GM23248 (cell line): ENCODE measurements around the gene DSC1. TPM values are rescaled to one million over a fixed set of nuclear protein-coding genes. Genes with fewer than 3 reads are reported as not detected.

ENCODE experiments used
- DNase-seq: peaks from one replicate; pipeline ENCODE4 v3.0.0-alpha.2; 2015
- H2AFZ ChIP-seq: fragments of 200-600 bp; sonication (generic); 2 replicates; pipeline ENCODE4 v1.6.1; 2016; ENCODE audit warnings: antibody characterized with exemption
- H3F3A ChIP-seq: fragments of 200-600 bp; sonication (generic); 2 replicates; pipeline ENCODE4 v1.6.1; 2016; ENCODE audit warnings: mild to moderate bottlenecking, antibody characterized with exemption, mixed run types; ENCODE audit not compliant: insufficient read depth
- H3K27ac ChIP-seq: fragments of 200-600 bp; sonication (generic); 2 replicates; pipeline ENCODE4 v1.5.1; 2016; ENCODE audit warnings: mild to moderate bottlenecking
- H3K27me3 ChIP-seq: fragments of 200-600 bp; sonication (generic); replicated peaks from 2 replicates; pipeline ENCODE4 v1.6.1; 2016; ENCODE audit warnings: mild to moderate bottlenecking; ENCODE audit not compliant: insufficient read depth
- H3K36me3 ChIP-seq: fragments of 200-600 bp; sonication (generic); 2 replicates; pipeline ENCODE4 v1.6.1; 2016; ENCODE audit warnings: low read depth, mild to moderate bottlenecking
- H3K4me1 ChIP-seq: fragments of 200-600 bp; sonication (generic); 2 replicates; pipeline ENCODE4 v1.6.1; 2016; ENCODE audit warnings: mild to moderate bottlenecking; ENCODE audit not compliant: insufficient read depth
- H3K4me2 ChIP-seq: fragments of 200-600 bp; sonication (generic); one replicate; pipeline ENCODE4 v1.6.1; 2016; ENCODE audit warnings: mild to moderate bottlenecking; ENCODE audit not compliant: unreplicated experiment
- H3K4me3 ChIP-seq: fragments of 200-600 bp; sonication (generic); 2 replicates; pipeline ENCODE4 v1.5.1; 2016; ENCODE audit warnings: mild to moderate bottlenecking
- H3K79me2 ChIP-seq: fragments of 200-600 bp; sonication (generic); 2 replicates; pipeline ENCODE4 v1.6.1; 2016; ENCODE audit warnings: mild to moderate bottlenecking; ENCODE audit not compliant: insufficient read depth
- H3K9ac ChIP-seq: fragments of 200-600 bp; sonication (generic); 2 replicates; pipeline ENCODE4 v1.6.1; 2016; ENCODE audit warnings: mild to moderate bottlenecking
- H3K9me2 ChIP-seq: fragments of 200-600 bp; sonication (generic); 2 replicates; pipeline ENCODE4 v1.6.1; 2016; ENCODE audit warnings: mixed run types, mild to moderate bottlenecking, moderate library complexity; ENCODE audit not compliant: insufficient read depth
- H3K9me3 ChIP-seq: fragments of 200-600 bp; sonication (generic); one replicate; pipeline ENCODE4 v1.6.1; 2017; ENCODE audit warnings: low read depth
- H4K20me1 ChIP-seq: fragments of 200-600 bp; sonication (generic); 2 replicates; pipeline ENCODE4 v1.6.0; 2016; ENCODE audit not compliant: insufficient read depth
- EZH2 ChIP-seq: fragments of 200-600 bp; sonication (generic); IDR thresholded peaks from 2 replicates; pipeline ENCODE4 v1.6.1; 2018; ENCODE audit warnings: antibody characterized with exemption, mild to moderate bottlenecking; ENCODE audit not compliant: insufficient read depth, poor library complexity, severe bottlenecking
- EZH2phosphoT487 ChIP-seq: fragments of 200-600 bp; sonication (generic); IDR thresholded peaks from 2 replicates; pipeline ENCODE4 v1.6.1; 2018; ENCODE audit warnings: antibody characterized with exemption, moderate library complexity, mild to moderate bottlenecking, low read depth; ENCODE audit not compliant: insufficient read depth
- WGBS, 2 experiments: methylation state at CpG; one replicate each; pipeline ENCODE4 v1.1.6; 2015 to 2017; ENCODE audit warnings: low lambda C conversion rate in 2 of 2, low coverage in 1 of 2; ENCODE audit errors: missing lambda C conversion rate in 2 of 2; 5-methylcytosine and 5-hydroxymethylcytosine counted together
- in situ Hi-C: fragments of 300-500 bp; cut with MboI; formaldehyde crosslinking; loops from 2 replicates; pipeline ENCODE4 v1.15.0; 2020
- polyA plus RNA-seq: library from polyadenylated mRNA; unstranded; fragments of >200 nt; fragmentation: Nextera tagmentation; extraction: Ambion mirVana; gene quantifications from 2 replicates; pipeline ENCODE4 v1.2.1, GENCODE V29; 2016
- total RNA-seq: library from RNA; depleted of rRNA; stranded (reverse); fragments of >200 nt; shearing (Covaris generic); gene quantifications from 2 replicates; pipeline ENCODE4 v1.2.3, GENCODE V29; 2014

Gene DSC1
- total and polyA plus RNA-seq, 2 experiments from 2014 or later: not detected

DNA sequence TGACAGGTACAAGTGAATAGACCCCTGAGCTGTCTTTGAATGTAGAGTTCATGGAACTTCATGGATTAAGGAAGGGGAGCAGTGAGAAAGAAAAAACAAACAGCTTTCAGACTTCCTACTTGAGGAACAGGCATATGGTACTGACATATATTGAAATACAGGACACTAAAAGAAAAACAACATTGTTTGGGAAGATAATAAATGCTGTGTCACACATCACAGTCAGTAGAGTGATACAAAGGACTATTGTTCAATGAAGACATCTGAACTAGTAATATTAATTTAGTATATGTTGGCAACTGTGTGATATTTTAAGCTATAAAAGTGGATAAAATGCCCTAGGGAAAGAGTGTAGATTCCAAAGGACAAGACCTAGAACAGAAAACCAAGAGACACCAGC is 63.8 kb downstream of the DSC1 start:
- Histone ChIP-seq H3K9me3 (no peaks in the 10 kb centered on the region), H2AFZ (no peak overlapping the region), H3F3A (no peaks in the 10 kb centered on the region), H3K4me2 (no peak overlapping the region), H3K9me2 (no peaks in the 10 kb centered on the region), H3K9ac (no peak overlapping the region), H3K4me3 (no peak overlapping the region), H3K79me2 (no peaks in the 10 kb centered on the region), H3K27me3 (no peaks in the 10 kb centered on the region), H3K36me3 (no peaks in the 10 kb centered on the region), H3K4me1 (no peaks in the 10 kb centered on the region), H4K20me1 (no peaks in the 10 kb centered on the region), H3K27ac (no peak overlapping the region)
- TF ChIP-seq EZH2phosphoT487 (no peak), EZH2 (no peak)
- no peak for DNase-seq
- in situ Hi-C loops: no loop called here

DNA sequence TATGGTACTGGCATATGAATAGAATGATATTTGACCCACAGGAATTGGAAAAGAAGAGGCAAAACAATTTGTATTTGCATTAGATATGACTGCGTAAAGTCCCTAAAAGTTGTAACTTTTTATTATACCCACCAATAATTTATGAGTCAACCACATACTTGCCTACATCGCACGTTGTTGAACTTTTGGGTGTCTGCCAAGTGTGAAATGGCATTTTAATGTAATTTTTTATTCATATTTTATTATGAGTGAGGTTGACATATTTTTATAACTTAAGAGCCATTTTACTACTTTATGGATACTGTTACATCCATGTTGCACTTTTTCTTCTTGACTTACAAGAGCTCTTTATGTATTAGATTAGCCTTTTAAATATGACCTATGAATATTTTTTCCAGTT is 65.0 kb downstream of the DSC1 start:
- H3K79me2 ChIP-seq: no peaks in the 10 kb centered on the region

DNA sequence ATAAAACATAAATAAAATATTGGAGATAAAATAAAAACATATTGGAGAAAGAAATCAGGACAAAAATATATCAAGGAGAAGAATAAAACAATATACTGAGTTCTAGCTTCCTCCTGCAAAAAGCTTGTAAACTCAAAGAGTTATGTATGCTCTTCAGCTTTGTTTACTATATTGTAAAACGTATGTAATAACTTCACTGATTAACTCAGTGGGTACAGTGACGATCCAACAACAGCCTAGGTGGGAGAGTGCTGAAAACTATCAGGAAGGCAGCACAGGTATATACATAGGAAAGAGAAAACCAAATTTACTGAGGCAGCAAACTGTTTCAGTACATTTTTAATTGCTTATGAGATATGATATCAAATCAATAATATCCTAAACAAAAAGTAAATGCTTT is 68.8 kb downstream of the DSC1 start:
- Histone ChIP-seq H3K79me2 (no peaks in the 10 kb centered on the region), H3K9me3 (no peaks in the 10 kb centered on the region), H3K9me2 (no peaks in the 10 kb centered on the region), H3K4me2 (no peak overlapping the region), H3F3A (no peaks in the 10 kb centered on the region), H4K20me1 (no peaks in the 10 kb centered on the region), H3K4me1 (no peaks in the 10 kb centered on the region), H3K27ac (no peak overlapping the region), H3K9ac (no peak overlapping the region), H3K36me3 (no peaks in the 10 kb centered on the region), H3K4me3 (no peak overlapping the region), H3K27me3 (no peaks in the 10 kb centered on the region), H2AFZ (no peak overlapping the region)
- no peak for DNase-seq
- in situ Hi-C loops: no loop called here
- TF ChIP-seq EZH2: no peak
- TF ChIP-seq EZH2phosphoT487: no peak
- 3 to 16% methylated on average over 2 of the region's 2 CpGs for WGBS, 2 experiments

More for the DNA sequence above, 65.0 kb downstream of the DSC1 start:
- no peaks in the 10 kb centered on the region for H3K9me2 ChIP-seq
- 47 to 48% methylated on average over 3 of the region's 3 CpGs for WGBS, 2 experiments
- H3K4me2 ChIP-seq: no peak overlapping the region
- no peak overlapping the region for H2AFZ ChIP-seq
- no peaks in the 10 kb centered on the region for H3K9me3 ChIP-seq
- no peak overlapping the region for H3K27ac ChIP-seq
- no peaks in the 10 kb centered on the region for H3K27me3 ChIP-seq
- H4K20me1 ChIP-seq: no peaks in the 10 kb centered on the region
- no peak for TF ChIP-seq EZH2
- H3F3A ChIP-seq: no peaks in the 10 kb centered on the region
- in situ Hi-C loops: no loop called here
- H3K4me3 ChIP-seq: no peak overlapping the region
- H3K9ac ChIP-seq: no peak overlapping the region
- no peaks in the 10 kb centered on the region for H3K36me3 ChIP-seq
- no peak for DNase-seq
- no peaks in the 10 kb centered on the region for H3K4me1 ChIP-seq

DNA sequence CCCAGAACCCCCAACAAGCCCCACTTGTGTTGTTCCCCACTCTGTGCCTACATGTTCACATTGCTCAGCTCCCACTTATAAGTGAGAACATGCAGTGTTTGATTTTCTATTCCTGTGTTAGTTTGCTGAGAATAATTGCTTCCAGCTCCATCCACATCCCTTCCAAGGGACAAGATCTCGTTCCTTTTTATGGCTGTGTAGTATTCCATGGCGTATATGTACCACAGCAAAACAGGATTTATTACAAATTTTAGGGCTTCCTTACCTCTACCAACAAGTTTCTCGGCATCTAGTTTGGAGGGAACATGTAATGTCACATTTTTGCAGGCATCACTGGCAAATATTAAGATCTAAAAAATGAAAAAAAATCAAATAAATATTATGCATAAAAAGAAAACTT is 69.4 kb downstream of the DSC1 start:
- Histone ChIP-seq H3F3A (no peaks in the 10 kb centered on the region), H2AFZ (no peak overlapping the region), H3K4me2 (no peak overlapping the region), H3K4me1 (no peaks in the 10 kb centered on the region), H3K4me3 (no peak overlapping the region), H3K36me3 (no peaks in the 10 kb centered on the region), H3K79me2 (no peaks in the 10 kb centered on the region), H3K27ac (no peak overlapping the region), H3K9ac (no peak overlapping the region), H3K9me2 (no peaks in the 10 kb centered on the region), H3K27me3 (no peaks in the 10 kb centered on the region), H3K9me3 (no peaks in the 10 kb centered on the region), H4K20me1 (no peaks in the 10 kb centered on the region)
- no peak for TF ChIP-seq EZH2phosphoT487
- no peak for TF ChIP-seq EZH2
- WGBS, 2 experiments: 2 to 8% methylated on average over 3 of the region's 3 CpGs
- in situ Hi-C loops: no loop called here
- DNase-seq: no peak

DNA sequence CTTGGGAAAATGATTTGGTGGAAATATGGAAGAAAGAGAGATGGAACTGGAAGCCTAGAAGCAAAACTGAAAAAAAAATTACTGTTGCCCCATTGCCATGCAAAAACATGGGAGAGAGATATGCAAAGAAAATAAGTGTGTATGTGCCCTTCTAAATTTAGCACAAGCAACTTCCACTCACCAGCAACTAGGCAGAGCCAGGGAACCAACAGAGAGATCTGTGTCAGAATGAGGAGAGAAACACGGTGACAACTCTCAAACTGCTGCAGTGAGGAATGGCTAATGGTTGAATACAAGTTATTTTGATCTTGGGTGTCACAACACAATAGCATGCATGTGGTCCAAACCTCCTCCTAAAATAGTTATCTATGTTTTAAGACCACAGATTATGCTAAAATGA is 71.3 kb downstream of the DSC1 start:
- no peaks in the 10 kb centered on the region for H3F3A ChIP-seq

More for the DNA sequence above, 71.3 kb downstream of the DSC1 start:
- no peak overlapping the region for H3K9ac ChIP-seq
- H2AFZ ChIP-seq: no peak overlapping the region
- no peak overlapping the region for H3K4me2 ChIP-seq
- no peaks in the 10 kb centered on the region for H3K36me3 ChIP-seq
- in situ Hi-C loops: no loop called here
- H3K9me3 ChIP-seq: no peaks in the 10 kb centered on the region
- no peaks in the 10 kb centered on the region for H3K4me1 ChIP-seq
- H3K27me3 ChIP-seq: no peaks in the 10 kb centered on the region
- no peaks in the 10 kb centered on the region for H4K20me1 ChIP-seq
- no peaks in the 10 kb centered on the region for H3K9me2 ChIP-seq
- no peak for DNase-seq
- H3K4me3 ChIP-seq: no peak overlapping the region
- 9 to 21% methylated on average over 1 of the region's 1 CpG for WGBS, 2 experiments
- TF ChIP-seq EZH2phosphoT487 (no peak), EZH2 (no peak)
- no peaks in the 10 kb centered on the region for H3K79me2 ChIP-seq
- no peak overlapping the region for H3K27ac ChIP-seq
